Measurements from ENCODE around the gene TMC4.
"Not testable (repeated sequence)": the region's sequence is repeated elsewhere in the genome, so short reads cannot be mapped to it uniquely, and the experiment has no call there.

Gene TMC4

GRCh38 chr19:54178581-54179261 lies 5.8 kb upstream of the TMC4 start:
- DNase-seq, result peak; percentile 56

DNA sequence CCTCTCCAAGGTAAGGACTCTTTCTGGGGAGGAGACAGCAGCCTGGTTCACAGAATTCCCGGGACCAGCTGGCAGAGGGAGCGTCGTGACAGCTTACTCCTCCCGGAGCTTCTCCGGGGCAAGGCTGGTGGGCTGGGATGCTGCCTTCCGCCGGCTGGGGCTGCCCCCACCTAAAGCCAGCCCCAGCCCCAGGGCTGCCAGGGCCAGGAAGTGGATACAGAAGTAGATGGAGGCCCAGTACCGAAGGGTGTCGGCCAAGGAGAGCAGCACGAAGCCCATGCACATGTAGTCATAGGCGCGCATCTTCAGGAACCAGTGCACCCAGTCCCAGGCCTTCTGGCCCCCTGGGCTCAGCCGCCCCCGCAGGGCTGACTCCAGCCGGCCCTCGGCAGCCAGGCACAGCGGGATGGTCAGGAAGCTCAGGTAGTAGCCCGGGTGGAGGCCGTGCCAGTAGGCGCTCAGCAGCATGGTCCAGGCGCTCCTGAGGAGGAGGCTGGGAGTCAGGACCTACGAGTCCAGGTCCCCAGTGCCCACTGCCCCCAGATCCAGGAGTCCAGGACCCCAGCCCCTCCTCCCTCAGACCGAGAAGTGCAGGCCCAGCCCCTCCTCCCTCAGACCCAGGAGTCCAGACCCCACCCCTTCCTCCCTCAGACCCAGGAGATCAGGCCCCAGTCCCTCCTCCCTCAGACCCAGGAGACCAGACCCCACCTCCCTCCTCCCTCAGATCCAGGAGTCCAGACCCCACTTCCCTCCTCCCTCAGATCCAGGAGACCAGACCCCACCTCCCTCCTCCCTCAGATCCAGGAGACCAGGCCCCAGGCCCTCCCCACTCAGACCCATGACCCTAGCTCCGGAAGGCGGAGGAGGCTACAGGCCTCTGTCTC lies 1.2 kb upstream of the TMC4 start:
- no peak for DNase-seq

GRCh38 chr19:54173359-54173699 lies 369 bp upstream of the TMC4 start:
- no peak for DNase-seq

DNA sequence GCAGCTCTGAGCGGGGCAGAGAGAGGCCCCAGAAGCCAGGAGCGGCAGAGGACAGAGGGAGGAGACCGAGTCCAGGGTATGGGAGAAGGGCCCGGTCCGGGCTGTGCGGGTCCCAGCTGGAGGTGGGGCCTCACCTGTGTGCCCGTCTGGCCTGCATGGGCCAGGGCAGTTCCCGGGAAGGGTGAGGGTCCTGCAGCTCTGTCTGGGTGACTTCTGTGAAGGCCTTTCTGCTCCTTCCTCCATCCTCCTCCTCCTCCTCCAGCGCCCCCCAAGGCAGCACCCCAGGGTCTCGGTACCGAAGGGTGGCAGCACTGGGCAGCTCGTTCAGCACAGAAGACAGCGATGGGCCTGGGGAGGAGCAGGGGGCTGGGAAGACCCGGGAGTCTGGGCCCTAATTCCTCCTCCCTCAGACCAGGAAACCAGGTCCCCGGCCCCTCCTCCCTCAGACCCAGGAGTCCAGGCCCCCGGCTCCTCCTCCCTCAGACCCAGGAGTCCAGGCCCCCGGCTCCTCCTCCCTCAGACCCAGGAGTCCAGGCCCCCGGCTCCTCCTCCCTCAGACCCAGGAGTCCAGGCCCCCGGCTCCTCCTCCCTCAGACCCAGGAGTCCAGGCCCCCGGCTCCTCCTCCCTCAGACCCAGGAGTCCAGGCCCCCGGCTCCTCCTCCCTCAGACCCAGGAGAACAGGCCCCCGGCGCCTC lies 1.1 kb downstream of the TMC4 start:
- not testable (repeated sequence) for DNase-seq

DNA sequence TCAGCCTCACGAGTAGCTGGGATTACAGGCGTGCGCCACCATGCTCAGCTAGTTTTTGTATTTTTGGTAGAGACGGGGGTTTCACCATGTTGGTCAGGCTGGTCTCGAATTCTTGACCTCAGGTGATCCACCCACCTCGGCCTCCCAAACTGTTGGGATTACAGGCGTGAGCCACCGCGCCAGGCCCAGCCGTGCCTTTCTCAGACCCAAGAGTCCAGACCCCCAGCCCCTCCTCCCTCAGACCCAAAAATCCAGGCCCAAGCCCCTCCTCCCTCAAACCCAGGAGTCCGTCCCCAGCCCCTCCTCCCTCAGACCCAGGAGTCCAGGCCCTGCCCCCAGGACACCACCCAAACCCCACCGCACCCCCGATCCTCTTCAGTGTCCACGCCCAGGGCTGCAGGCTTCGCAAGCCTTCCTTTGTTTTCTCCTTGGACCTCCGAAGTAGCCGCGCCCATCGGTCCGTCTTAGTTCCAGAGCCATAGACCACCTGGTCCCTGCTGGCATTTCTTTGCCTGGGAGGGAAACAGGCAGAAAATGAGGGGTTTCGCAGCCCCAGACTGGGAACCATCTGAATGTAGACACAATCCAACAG lies 3.7 kb downstream of the TMC4 start:
- no peak for DNase-seq

- peak; percentile 88 for DNase-seq
Measured at GRCh38 chr19:54168174-54168917, 4.6 kb downstream of the TMC4 start.

GRCh38 chr19:54165222-54165621 lies 7.7 kb downstream of the TMC4 start:
- no peak for DNase-seq

DNA sequence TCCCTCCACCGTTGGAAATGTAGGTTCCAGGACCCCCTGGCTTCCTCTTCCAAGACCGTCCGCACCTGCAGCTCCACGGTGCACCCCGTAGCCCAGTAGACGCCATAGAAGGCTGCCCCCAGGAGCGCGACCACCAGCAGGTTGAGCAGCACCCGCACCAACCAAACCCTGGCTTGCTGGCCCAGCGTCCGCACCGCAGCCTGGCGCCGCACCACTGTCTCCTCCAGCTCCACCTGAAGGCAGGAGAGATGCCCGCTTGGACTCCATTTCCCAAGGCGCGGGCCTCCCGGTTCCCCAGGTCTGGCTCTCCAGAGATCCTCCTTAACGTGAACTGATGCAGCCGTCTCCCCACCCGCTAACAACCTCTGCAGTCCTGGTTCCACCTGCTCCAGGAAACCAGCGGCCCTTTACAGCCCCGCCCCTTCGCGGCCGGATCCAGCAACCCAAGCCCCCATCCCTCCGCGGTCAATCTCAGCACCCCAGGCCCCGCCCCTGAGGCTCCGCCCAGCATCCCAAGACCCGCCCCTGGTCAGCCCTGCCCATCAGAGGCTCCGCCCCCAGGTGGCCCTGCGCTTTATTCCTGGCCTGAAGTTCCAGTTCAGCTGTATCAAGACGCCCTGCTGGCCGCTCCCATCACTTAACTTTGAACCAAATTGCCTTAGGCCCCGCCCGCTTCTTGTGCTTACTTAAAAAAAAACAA lies 8.4 kb downstream of the TMC4 start:
- peak; percentile 80 for DNase-seq

GRCh38 chr19:54162884-54163283 lies 10.1 kb downstream of the TMC4 start:
- DNase-seq, result no peak

- peak; percentile 82 for DNase-seq
Measured at GRCh38 chr19:54162241-54162805, 10.6 kb downstream of the TMC4 start.

GRCh38 chr19:54160854-54161253 lies 12.1 kb downstream of the TMC4 start:
- DNase-seq, result no peak

DNA sequence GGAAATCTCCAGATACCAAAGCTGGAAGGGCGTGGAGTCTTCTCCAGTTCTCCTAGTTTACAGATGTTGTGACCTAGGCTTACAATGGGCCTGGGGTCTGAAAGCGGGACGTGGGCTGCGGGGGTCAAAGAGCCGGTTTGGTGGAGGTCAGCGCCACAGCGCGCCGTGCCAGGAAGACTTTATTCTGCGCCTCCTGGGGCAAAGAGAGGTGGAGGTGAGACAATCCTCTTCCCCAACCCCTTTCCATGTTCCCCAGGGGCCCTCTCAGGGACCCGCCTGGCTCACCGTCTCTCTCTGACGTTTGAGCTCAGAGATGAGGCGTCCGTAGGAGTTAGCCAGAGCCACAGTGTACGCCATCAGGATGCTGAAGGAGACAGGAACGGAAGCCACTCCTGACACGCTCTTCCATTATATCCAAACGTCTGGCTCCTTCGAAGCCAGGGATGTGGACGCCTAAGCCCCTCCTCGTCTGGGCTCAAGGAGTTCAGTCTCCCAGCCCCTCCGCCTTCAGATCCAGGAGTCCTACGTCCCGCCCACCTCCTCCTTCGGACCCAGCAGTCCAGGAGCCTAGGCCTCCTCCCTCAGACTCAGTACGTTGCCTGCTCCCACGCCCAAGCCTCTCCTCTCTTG lies 12.7 kb downstream of the TMC4 start:
- no peak for DNase-seq

DNA sequence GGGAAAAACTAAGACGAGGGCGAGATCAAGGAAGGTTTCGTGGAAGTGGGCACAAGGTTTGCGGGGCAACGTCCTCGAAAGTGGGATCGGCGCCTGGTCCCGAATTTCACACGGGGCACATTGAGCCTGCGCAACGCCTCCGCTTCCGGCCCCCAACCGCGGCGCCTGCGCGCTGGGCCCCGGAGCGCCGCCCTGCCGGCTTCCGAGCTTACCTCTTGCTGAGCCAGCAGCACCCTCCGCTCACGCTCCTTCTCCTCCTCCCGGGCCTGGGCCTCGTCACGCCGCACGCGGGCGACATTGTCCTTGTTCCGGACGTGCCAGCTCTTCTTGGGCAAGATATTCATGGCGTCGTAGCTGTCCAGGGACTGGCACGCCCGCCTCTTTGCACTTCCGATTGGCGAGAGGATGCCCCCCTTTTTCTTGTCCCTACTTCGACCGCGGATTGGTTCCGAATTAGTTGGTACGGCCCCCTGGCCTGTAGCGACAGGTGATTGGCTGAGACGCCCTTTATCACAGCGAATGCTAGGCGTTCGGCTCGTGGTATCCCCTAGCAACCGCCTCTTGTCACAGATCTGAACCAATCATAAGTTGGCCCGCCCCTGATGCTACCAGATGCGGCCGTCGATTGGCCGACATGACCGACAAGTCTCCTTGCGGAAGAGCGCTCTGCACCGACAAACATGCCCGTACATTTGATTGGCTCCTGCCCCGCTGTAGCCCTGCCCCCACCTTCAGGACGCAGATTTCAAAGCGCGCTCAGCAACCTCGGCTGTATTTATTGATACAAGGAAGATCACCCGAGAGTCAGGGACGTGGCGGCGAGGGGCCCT lies 13.4 kb downstream of the TMC4 start, which contains the start of gene LENG1:
Gene LENG1, minus strand, starts transcription at position 370 of the 830 bp plus-strand sequence. Its CDS starts 26 bp downstream, at position 344.
- peak; percentile 100 for DNase-seq

- DNase-seq, result peak; percentile 22
Measured at GRCh38 chr19:54158812-54159351, 14.1 kb downstream of the TMC4 start.

- DNase-seq, result no peak
Measured at GRCh38 chr19:54156953-54157352, 16.0 kb downstream of the TMC4 start.

DNA sequence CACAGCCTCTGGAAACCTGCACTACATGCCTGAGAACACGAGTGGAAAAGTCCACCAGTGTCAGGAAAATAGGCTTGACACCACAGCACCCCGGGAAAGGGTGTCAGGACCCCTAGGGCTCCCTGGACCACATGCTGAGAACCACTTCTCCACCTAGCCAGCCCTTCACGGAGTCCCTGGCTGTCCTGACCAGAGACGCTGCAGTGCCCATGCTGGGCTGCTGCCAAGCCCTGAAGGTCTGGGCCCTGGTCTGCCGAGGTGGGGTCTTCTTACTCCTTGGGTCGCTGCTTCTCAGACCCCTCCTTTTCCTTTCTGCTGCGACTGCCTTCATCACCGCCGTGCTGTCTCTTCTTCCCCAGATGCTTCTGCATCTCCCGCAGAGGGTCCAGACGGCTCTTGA lies 16.5 kb downstream of the TMC4 start:
- no peak for DNase-seq

GRCh38 chr19:54155694-54156093 lies 17.3 kb downstream of the TMC4 start:
- DNase-seq, result no peak

- peak; percentile 50 for DNase-seq
Measured at GRCh38 chr19:54154603-54155345, 18.2 kb downstream of the TMC4 start.
